ENCODE data around the gene NEIL1. TPM values are rescaled to one million over a fixed set of nuclear protein-coding genes. Genes with fewer than 3 reads are reported as not detected.

NEIL1 gene
- total and polyA plus RNA-seq, 10 of the 15 experiments (the other 5 are each of a cell fraction or from before 2014, with no cell fraction given): 0.10 to 2.3 (median 0.66) TPM

- TF ChIP-seq IKZF1 (conservative IDR thresholded peaks at IDR 0.05) (peak; percentile 90), YY1 (IDR thresholded peaks at IDR 0.05; ENCODE audit: low read depth, low read length) (peak; percentile 98), DPF2 (IDR thresholded peaks at IDR 0.05) (peak; percentile 77), CREB1 (IDR thresholded peaks at IDR 0.05; ENCODE audit: low read depth) (peak; percentile 79; the same call in 1 of the 2 replicates), SUPT20H (IDR thresholded peaks at IDR 0.05; ENCODE audit: borderline replicate concordance, control insufficient read depth, low read depth, low read length) (no peak), NFYB (IDR thresholded peaks at IDR 0.05; ENCODE audit: insufficient read depth, low read depth, low read length) (no peak), WRNIP1 (IDR thresholded peaks at IDR 0.05; ENCODE audit: borderline replicate concordance, low read depth, low read length) (peak; percentile 93; the same call in 1 of the 2 replicates), RCOR1 (conservative IDR thresholded peaks at IDR 0.05; ENCODE audit: low read depth, low read length) (no peak), SMAD5 (IDR thresholded peaks at IDR 0.05; ENCODE audit: low read depth) (peak; percentile 82), MYC (IDR thresholded peaks at IDR 0.05; ENCODE audit: insufficient read depth, insufficient read length, insufficient replicate concordance, low read length, severe bottlenecking) (no peak), SMC3 (IDR thresholded peaks at IDR 0.05; ENCODE audit: borderline replicate concordance, low read length) (peak; percentile 75), STAT3 (IDR thresholded peaks at IDR 0.05; ENCODE audit: low read depth, low read length) (no peak), IRF4 (IDR thresholded peaks at IDR 0.05; ENCODE audit: low read depth, low read length) (peak; percentile 54), REST (IDR thresholded peaks at IDR 0.05; ENCODE audit: low read depth, low read length) (no peak; the same call in 1 of the 2 replicates)
- TF ChIP-seq, protein P1, sequence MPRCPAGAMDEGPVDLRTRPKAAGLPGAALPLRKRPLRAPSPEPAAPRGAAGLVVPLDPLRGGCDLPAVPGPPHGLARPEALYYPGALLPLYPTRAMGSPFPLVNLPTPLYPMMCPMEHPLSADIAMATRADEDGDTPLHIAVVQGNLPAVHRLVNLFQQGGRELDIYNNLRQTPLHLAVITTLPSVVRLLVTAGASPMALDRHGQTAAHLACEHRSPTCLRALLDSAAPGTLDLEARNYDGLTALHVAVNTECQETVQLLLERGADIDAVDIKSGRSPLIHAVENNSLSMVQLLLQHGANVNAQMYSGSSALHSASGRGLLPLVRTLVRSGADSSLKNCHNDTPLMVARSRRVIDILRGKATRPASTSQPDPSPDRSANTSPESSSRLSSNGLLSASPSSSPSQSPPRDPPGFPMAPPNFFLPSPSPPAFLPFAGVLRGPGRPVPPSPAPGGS (IDR thresholded peaks at IDR 0.05; ENCODE audit: borderline replicate concordance, insufficient read depth, low read depth, low read length, poor library complexity, severe bottlenecking): peak; percentile 61
- TF ChIP-seq, protein P2, sequence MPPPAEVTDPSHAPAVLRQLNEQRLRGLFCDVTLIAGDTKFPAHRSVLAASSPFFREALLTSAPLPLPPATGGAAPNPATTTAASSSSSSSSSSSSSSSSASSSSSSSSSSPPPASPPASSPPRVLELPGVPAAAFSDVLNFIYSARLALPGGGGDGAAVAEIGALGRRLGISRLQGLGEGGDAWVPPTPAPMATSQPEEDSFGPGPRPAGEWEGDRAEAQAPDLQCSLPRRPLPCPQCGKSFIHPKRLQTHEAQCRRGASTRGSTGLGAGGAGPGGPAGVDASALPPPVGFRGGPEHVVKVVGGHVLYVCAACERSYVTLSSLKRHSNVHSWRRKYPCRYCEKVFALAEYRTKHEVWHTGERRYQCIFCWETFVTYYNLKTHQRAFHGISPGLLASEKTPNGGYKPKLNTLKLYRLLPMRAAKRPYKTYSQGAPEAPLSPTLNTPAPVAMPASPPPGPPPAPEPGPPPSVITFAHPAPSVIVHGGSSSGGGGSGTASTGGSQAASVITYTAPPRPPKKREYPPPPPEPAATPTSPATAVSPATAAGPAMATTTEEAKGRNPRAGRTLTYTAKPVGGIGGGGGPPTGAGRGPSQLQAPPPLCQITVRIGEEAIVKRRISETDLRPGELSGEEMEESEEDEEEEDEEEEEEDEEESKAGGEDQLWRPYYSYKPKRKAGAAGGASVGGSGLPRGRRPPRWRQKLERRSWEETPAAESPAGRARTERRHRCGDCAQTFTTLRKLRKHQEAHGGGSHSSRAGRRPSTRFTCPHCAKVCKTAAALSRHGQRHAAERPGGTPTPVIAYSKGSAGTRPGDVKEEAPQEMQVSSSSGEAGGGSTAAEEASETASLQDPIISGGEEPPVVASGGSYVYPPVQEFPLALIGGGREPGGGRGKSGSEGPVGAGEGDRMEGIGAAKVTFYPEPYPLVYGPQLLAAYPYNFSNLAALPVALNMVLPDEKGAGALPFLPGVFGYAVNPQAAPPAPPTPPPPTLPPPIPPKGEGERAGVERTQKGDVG (CRISPR knock-in tag; IDR thresholded peaks at IDR 0.05): no peak
- TF ChIP-seq, protein P3, sequence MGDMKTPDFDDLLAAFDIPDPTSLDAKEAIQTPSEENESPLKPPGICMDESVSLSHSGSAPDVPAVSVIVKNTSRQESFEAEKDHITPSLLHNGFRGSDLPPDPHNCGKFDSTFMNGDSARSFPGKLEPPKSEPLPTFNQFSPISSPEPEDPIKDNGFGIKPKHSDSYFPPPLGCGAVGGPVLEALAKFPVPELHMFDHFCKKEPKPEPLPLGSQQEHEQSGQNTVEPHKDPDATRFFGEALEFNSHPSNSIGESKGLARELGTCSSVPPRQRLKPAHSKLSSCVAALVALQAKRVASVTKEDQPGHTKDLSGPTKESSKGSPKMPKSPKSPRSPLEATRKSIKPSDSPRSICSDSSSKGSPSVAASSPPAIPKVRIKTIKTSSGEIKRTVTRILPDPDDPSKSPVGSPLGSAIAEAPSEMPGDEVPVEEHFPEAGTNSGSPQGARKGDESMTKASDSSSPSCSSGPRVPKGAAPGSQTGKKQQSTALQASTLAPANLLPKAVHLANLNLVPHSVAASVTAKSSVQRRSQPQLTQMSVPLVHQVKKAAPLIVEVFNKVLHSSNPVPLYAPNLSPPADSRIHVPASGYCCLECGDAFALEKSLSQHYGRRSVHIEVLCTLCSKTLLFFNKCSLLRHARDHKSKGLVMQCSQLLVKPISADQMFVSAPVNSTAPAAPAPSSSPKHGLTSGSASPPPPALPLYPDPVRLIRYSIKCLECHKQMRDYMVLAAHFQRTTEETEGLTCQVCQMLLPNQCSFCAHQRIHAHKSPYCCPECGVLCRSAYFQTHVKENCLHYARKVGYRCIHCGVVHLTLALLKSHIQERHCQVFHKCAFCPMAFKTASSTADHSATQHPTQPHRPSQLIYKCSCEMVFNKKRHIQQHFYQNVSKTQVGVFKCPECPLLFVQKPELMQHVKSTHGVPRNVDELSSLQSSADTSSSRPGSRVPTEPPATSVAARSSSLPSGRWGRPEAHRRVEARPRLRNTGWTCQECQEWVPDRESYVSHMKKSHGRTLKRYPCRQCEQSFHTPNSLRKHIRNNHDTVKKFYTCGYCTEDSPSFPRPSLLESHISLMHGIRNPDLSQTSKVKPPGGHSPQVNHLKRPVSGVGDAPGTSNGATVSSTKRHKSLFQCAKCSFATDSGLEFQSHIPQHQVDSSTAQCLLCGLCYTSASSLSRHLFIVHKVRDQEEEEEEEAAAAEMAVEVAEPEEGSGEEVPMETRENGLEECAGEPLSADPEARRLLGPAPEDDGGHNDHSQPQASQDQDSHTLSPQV (IDR thresholded peaks at IDR 0.05): peak; percentile 85
These were observed 21.3 kb downstream of the NEIL1 start, which contains the start of gene MAN2C1 (continued) for GRCh38 chr15:75367913-75368688.
